Spleen (tissue), 11 donors: Measurements from ENCODE around the gene VTCN1. TPM values are rescaled to one million over a fixed set of nuclear protein-coding genes. Genes with fewer than 3 reads are reported as not detected.

Experiments used
- DNase-seq: peaks from one replicate; pipeline ENCODE4 v3.0.0-alpha.2; 2020
- H3K27ac ChIP-seq, 8 donors: fragments of 200-600 bp; sonication (generic) in 7 of 8; 1 replicate in 4 of 8; 2 replicates in 4 of 8; pipeline versions ENCODE4 v1.5.0 to v1.8.0; 2016 to 2021; ENCODE audit warnings: inconsistent platforms in 4 of 8, mild to moderate bottlenecking in 4 of 8, moderate library complexity in 1 of 8
- H3K27me3 ChIP-seq, 7 donors: fragments of 200-600 bp; sonication (generic) in 6 of 7; replicated peaks in 1 of 7; 1 replicate in 4 of 7; 2 replicates in 3 of 7; pipeline versions ENCODE4 v1.5.0 to v1.8.0; 2016 to 2021; ENCODE audit warnings: inconsistent platforms in 3 of 7, mild to moderate bottlenecking in 1 of 7
- H3K36me3 ChIP-seq, 6 donors: fragments of 200-600 bp; sonication (generic) in 5 of 6; 1 replicate in 4 of 6; 2 replicates in 2 of 6; pipeline versions ENCODE4 v1.5.0 to v1.8.0; 2016 to 2021; ENCODE audit warnings: inconsistent platforms in 2 of 6
- H3K4me1 ChIP-seq, 6 donors: fragments of 200-600 bp; sonication (generic) in 5 of 6; 1 replicate in 3 of 6; 2 replicates in 3 of 6; pipeline versions ENCODE4 v1.5.0 to v1.8.0; 2016 to 2021; ENCODE audit warnings: inconsistent platforms in 3 of 6
- H3K4me3 ChIP-seq, 8 donors: fragments of 200-600 bp; sonication (generic) in 7 of 8; 1 replicate in 4 of 8; 2 replicates in 4 of 8; pipeline versions ENCODE4 v1.5.0 to v1.8.0; 2016 to 2021; ENCODE audit warnings: inconsistent platforms in 4 of 8, mild to moderate bottlenecking in 4 of 8, moderate library complexity in 2 of 8
- H3K9me3 ChIP-seq, 8 donors: fragments of 200-600 bp; sonication (generic) in 7 of 8; 1 replicate in 4 of 8; 2 replicates in 4 of 8; pipeline versions ENCODE4 v1.5.0 to v1.8.0; 2016 to 2021; ENCODE audit warnings: inconsistent platforms in 4 of 8
- POLR2A ChIP-seq, 3 donors: fragments of 450-650 bp; IDR thresholded peaks; one replicate each; pipeline ENCODE4 v1.5.1; 2017; ENCODE audit warnings: antibody characterized with exemption in 3 of 3, mild to moderate bottlenecking in 1 of 3
- POLR2AphosphoS5 ChIP-seq, 3 donors: sonication (generic); formaldehyde crosslinking; IDR thresholded peaks; one replicate each; pipeline ENCODE4 v1.5.1; 2017; ENCODE audit warnings: antibody characterized with exemption in 3 of 3
- WGBS, 5 donors: extraction: QIAGEN DNeasy Blood & Tissue Kit in 3 of 5; methylation state at CpG; one replicate each; pipeline versions ENCODE4 v1.1.5 to v1.1.7; 2013 to 2018; 5-methylcytosine and 5-hydroxymethylcytosine counted together
- intact Hi-C: fragments of 100-400 bp; cut with DNase I; formaldehyde crosslinking; loops from one replicate; pipeline ENCODE4 v1.15.0; 2023; ENCODE audit warnings: low total_unique reads
- polyA plus RNA-seq, 3 donors: library from polyadenylated mRNA; stranded (reverse); fragments of 200-250 nt; gene quantifications; one replicate each; pipeline ENCODE4 v1.2.1, GENCODE V29; 2013
- total RNA-seq, 7 donors: library from RNA; depleted of rRNA in 3 of 7; stranded (reverse); fragments of >200 nt in 3 of 7; fragmentation: NEBNext Ultra II Directional in 4 of 7; extraction: Animal tissue kit (Norgen Biotek cat#: 25700) in 4 of 7; gene quantifications; one replicate each; pipeline versions ENCODE4 v1.1.0 to v1.2.1, GENCODE V29; 2016 to 2021
- TF ChIP-seq, protein P1 (sequence below), 11 experiments: fragments of 200-600 bp in 7 of 11; fragments of 450-650 bp in 4 of 11; sonication (generic) in 4 of 11; IDR thresholded peaks in 8 of 11; conservative IDR thresholded peaks in 3 of 11; 1 replicate in 7 of 11; 2 replicates in 4 of 11; pipeline versions ENCODE4 v1.4.0 to v1.8.0; 2016 to 2021; ENCODE audit warnings: antibody characterized with exemption in 11 of 11, inconsistent platforms in 4 of 11, mild to moderate bottlenecking in 1 of 11
- donor health status: healthy with polysubstance abuse.
- donor health status: DM: no; HTN: no; CAD: no; lungs with moderate emphysema.
- donor health status: DM: no; HTN: no; CAD: no.
- donor health status: Bipolar disorder and iron deficiency.
- donor health status: healthy.
- donor health status: DM: no; HTN: no; CAD: no.
- donor health status: DM: yes; HTN: yes; CAD: no.

Gene VTCN1
- total and polyA plus RNA-seq, 10 donors = not detected

DNA sequence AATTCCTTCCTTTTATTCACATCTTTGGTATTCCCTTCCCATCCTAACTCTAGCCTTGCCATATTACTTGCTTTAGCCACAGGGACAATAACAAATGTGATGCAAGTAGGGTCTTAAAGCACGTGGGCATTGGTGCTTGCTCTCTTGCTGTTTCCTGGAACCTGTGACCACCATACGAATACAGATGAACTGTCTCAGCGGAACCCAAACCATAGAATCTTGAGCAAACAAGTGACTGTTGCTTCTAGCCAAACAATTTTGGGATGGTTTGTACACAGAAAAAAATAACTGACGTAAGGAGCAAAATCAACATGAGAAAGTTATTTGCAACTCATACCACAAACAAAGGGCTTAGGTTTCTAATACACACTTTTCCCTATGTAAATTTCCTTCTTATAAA is 15.2 kb upstream of the VTCN1 start:
- Histone ChIP-seq H3K36me3 (no peaks in the 10 kb centered on the region), H3K9me3 (peaks cover 0 to 7% (median 0%) of the 10 kb centered on the region in 8 donors), H3K4me3 (no peak overlapping the region), H3K4me1 (no peaks in the 10 kb centered on the region), H3K27me3 (no peaks in the 10 kb centered on the region), H3K27ac (no peak overlapping the region)
- no peak for DNase-seq
- TF ChIP-seq POLR2AphosphoS5 (IDR thresholded peaks at IDR 0.05) = no peak
- TF ChIP-seq POLR2A (IDR thresholded peaks at IDR 0.05) = no peak
- TF ChIP-seq, protein P1, sequence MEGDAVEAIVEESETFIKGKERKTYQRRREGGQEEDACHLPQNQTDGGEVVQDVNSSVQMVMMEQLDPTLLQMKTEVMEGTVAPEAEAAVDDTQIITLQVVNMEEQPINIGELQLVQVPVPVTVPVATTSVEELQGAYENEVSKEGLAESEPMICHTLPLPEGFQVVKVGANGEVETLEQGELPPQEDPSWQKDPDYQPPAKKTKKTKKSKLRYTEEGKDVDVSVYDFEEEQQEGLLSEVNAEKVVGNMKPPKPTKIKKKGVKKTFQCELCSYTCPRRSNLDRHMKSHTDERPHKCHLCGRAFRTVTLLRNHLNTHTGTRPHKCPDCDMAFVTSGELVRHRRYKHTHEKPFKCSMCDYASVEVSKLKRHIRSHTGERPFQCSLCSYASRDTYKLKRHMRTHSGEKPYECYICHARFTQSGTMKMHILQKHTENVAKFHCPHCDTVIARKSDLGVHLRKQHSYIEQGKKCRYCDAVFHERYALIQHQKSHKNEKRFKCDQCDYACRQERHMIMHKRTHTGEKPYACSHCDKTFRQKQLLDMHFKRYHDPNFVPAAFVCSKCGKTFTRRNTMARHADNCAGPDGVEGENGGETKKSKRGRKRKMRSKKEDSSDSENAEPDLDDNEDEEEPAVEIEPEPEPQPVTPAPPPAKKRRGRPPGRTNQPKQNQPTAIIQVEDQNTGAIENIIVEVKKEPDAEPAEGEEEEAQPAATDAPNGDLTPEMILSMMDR (IDR thresholded peaks at IDR 0.05 in 8 of 11, conservative IDR thresholded peaks at IDR 0.05 in 3 of 11) = no peak
- intact Hi-C loops = no loop called here
- WGBS, 5 donors = 82 to 86% (median 82%) methylated on average over 4 of the region's 4 CpGs

DNA sequence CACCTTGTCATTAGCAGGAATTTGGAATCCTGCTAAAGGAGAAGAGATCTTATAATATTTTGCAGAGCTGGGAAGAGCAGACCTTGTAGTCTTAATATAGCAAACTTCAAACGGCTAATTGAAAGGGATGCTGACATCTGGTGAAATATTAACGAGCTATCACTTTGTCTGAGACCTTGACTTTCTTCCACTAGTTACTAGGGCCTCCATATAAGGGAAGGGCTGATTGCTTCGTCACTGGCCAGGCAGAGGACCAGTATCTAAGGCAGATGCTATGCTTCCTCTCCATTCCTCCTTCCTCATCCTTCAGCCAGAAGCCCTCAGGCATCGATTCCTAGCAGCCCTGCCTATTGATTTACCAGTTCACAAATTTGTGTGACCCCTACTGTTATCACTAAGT is 6.0 kb upstream of the VTCN1 start:
- H3K27ac ChIP-seq = no peak overlapping the region
- peaks cover 0 to 20% (median 0%) of the 10 kb centered on the region in 8 donors for H3K9me3 ChIP-seq
- intact Hi-C loops = no loop called here
- TF ChIP-seq POLR2AphosphoS5 (IDR thresholded peaks at IDR 0.05) = no peak
- DNase-seq = no peak
- no peaks in the 10 kb centered on the region for H3K36me3 ChIP-seq
- 60 to 93% (median 71%) methylated on average over 4 of the region's 4 CpGs for WGBS, 5 donors
- no peaks in the 10 kb centered on the region for H3K27me3 ChIP-seq
- H3K4me1 ChIP-seq = no peaks in the 10 kb centered on the region
- H3K4me3 ChIP-seq = no peak overlapping the region

DNA sequence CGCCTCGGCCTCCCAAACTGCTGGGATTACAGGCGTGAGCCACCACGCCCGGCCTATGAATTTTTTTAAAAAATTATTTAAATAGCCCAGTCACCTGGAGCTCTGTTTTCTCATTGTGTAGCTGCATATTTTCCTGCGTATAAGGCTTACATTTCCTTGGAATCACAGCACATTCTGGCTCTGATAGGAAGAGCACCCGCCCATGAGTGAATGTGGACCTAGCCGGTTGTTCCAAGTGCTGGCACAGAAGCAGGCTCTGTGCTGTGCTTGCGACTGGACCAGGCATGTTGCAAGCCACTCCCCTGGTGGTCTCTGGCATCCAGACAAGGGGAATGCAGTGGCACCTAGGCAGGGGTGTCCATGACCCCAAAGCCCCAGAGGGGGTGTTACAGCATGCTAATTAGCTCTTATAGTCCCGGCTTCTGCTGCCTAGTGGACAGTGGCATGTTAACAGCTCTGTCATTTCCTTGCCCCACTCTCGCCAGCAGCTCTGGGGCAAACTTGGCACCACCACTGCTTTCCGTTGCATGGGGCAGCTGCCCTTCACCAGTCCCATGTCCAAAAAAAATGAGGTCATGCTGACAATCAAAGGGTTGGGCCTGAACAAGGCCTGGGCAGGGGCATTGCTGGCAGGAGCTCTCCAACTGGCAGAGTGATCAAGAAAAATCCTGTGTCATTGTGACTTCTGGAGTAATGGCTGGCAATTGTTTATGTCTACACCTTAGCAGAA is 5.2 kb upstream of the VTCN1 start:
- no peak overlapping the region for H3K27ac ChIP-seq
- DNase-seq = no peak
- H3K4me3 ChIP-seq = no peak overlapping the region
- peaks cover 0 to 16% (median 0%) of the 10 kb centered on the region in 8 donors for H3K9me3 ChIP-seq
- WGBS, 5 donors = 74 to 87% (median 80%) methylated on average over 10 to 12 of the region's 12 CpGs
- intact Hi-C loops = no loop called here
- TF ChIP-seq POLR2AphosphoS5 (IDR thresholded peaks at IDR 0.05) (no peak), POLR2A (IDR thresholded peaks at IDR 0.05) (no peak)
- TF ChIP-seq, protein P1 (IDR thresholded peaks at IDR 0.05 in 8 of 11, conservative IDR thresholded peaks at IDR 0.05 in 3 of 11) = no peak
- H3K4me1 ChIP-seq = no peaks in the 10 kb centered on the region
- H3K36me3 ChIP-seq = no peaks in the 10 kb centered on the region
- no peaks in the 10 kb centered on the region for H3K27me3 ChIP-seq

DNA sequence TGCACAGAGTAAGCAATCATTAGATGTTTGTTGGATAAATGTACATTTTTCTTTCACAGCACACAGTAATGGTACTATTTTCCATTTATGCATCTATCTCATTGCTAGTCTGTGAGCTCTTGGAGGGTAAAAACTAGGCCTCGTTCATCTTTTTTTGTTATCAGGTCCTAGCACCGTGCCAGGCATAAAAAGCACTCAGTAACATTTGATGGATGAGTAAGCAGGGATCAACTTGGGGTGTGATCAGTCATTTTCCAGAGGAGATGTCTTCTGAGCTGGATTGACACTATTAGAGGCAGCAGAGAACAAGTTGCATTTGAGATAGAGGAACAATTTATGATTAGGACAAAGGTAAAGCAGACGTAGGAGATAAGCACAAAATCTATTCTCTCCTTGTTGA is 4.3 kb upstream of the VTCN1 start:
- Histone ChIP-seq H3K27ac (no peak overlapping the region), H3K4me1 (no peaks in the 10 kb centered on the region), H3K4me3 (no peak overlapping the region), H3K27me3 (no peaks in the 10 kb centered on the region), H3K36me3 (no peaks in the 10 kb centered on the region), H3K9me3 (peaks cover 0 to 16% (median 0%) of the 10 kb centered on the region in 8 donors)
- intact Hi-C loops = no loop called here
- TF ChIP-seq POLR2AphosphoS5 (IDR thresholded peaks at IDR 0.05) (no peak), POLR2A (IDR thresholded peaks at IDR 0.05) (no peak)
- TF ChIP-seq, protein P1 (IDR thresholded peaks at IDR 0.05 in 8 of 11, conservative IDR thresholded peaks at IDR 0.05 in 3 of 11) = no peak
- 66 to 69% (median 68%) methylated on average over 3 of the region's 3 CpGs for WGBS, 5 donors
- DNase-seq = no peak
